HG03521 (cell line): Measurements from ENCODE around the gene STX4.
"Not testable (repeated sequence)": the region's sequence is repeated elsewhere in the genome, so short reads cannot be mapped to it uniquely, and the experiment has no call there.

ENCODE experiments used
- ATAC-seq: cut with Tn5 transposase; IDR thresholded peaks from one replicate; pipeline ENCODE4 v1.9.1; 2021; ENCODE audit warnings: mild to moderate bottlenecking, moderate library complexity; ENCODE audit not compliant: unreplicated experiment

Gene STX4

GRCh38 chr16:30998852-30999761 lies 34.3 kb upstream of the STX4 start:
- no peak for ATAC-seq

DNA sequence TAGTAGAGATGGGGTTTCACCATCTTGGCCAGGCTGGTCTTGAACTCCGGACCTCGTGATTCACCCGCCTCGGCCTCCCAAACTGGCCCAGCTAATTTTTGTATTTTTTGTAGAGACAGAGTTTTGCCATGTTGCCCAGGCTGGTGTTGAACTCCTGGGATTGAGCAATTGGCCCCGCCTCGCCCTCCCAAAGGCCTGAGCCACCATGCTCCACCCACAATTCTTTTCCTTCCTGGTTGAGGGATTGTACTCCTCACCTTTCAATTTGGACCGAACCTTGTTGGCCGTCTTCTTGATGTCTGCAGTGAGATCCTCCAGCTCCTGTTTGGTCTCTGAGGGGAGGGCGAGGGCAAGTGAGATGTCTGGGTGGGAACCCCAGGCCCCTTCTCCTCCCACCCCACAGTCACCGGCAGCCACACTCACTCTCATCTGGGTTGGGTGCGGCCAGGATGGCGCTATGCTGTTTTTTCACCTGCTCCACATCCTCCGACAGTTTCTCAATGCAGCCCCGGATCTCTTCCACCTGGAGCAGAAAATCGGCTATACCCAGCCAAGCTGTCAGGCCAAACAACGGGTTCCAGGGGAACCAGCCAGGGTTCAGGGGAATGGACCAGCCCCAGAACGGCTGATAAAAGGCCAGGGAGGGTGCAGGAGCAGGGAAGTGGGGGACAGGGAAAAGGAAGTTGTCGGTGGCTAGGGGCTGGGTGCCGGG lies 32.5 kb upstream of the STX4 start:
- no peak for ATAC-seq

DNA sequence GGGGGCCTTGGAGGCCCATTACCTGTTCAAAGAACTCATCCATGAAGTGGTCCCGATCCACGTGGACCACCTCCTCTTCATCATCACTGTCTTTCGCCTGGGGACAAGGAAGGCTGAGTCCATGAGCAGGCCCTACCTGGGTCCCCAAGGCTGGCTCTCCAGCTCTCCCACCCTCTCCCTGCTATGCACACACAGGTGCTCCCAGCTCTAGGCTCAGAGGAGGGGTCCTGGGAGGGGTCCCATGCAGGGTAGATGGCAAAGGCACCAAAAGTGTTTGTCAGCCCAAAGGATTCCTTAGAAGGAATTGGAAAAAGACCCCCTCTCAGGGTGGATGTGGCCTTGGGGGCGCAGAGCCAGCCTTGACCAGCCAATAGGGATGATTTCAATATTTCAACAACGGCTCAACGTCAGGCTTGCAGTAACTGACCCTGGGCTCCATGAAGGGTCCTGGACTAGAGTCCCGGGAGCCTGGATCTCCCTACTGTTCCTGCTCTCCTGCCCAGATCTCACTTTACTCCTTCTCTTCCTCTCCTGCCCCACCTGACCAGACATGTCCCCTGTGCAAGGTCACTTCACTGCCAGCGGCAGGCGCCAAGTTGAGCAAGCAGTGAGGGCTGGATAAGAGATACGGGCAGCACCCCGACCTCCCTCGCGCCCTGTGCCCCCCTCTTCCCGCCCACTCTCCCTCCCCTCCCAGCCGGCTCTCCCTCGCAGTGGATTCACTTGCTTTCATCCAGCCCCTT lies 31.7 kb upstream of the STX4 start:
- ATAC-seq = no peak

- ATAC-seq = no peak
Observed at GRCh38 chr16:31002250-31002700, 31.1 kb upstream of the STX4 start.

GRCh38 chr16:31002862-31003341 lies 30.5 kb upstream of the STX4 start:
- no peak for ATAC-seq

- ATAC-seq = no peak
Observed at GRCh38 chr16:31003744-31004143, 29.6 kb upstream of the STX4 start.

DNA sequence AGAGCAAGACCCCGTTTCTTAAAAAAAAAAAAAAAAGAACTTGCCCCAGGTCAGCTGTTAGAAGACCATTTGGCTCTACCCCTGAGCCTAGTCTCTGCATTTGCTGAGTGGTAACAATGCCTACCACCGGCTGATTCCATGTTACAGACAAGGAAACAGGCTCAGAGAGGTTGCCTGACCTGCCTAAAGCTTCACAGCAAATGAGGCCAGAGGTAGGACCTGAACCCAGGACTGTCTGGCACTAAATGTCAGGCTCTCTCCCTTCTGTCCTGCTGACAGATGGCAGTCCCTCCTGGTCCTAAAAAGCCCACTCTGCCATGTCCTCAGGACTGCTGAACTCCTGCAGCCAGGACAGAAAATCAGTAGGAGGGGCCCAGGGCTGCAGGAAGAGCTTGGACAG lies 28.7 kb upstream of the STX4 start:
- no peak for ATAC-seq

DNA sequence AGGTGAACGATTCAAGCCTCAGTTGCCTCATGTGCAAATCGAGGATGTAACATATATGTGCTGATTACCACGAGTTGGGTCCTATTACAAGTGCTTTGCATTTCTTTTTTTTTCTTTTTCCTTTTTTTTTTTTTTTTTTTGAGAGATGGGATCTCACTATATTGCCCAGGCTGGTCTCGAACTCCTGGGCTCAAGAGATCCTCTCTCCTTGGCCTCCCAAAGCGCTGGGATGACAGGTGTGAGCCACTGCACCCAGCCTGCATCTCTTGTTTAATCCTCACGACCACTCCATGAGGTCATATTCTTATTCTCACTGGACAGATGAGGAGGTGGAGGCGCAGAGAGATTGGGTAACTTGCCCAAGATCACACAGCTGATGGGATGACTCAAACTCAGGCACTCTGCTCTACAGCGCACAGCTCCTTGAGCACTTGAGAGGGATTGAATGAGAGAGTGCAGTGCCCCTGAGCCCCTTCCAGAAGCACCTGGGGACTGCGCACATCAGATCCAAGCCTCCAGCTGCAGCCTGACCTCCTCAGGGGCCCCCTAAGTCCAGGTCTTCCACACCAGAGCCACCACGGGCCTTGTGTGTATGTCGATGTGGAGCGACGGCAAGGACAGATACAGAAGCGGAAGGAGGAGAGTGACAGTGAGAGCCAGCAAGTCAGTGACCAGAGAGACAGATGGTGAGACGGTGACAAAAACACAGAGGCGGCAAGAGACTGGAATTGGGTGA lies 27.8 kb upstream of the STX4 start:
- no peak for ATAC-seq

GRCh38 chr16:31006086-31006385 lies 27.3 kb upstream of the STX4 start:
- no peak for ATAC-seq

GRCh38 chr16:31006589-31006988 lies 26.8 kb upstream of the STX4 start:
- no peak for ATAC-seq

GRCh38 chr16:31007684-31008083 lies 25.7 kb upstream of the STX4 start:
- ATAC-seq = no peak

DNA sequence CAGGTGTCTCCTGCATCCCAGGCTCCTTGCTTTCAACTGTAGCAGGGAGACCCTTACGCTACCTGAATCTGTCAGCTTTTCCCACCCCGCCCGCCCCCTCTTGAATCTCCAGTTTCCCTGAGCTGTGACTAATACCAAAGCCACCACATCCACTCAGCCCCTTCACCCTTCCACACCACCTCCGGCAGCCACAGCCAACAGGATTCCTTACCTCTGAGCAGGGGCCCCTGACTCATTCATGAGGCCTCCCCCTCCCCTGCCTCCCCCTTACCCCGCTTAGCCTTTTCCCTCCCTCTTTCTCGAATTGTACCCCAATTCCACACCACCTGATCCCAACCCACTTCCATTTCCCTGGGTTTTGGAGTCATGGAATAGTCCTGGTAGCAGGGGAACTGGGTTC lies 25.2 kb upstream of the STX4 start:
- ATAC-seq = no peak

GRCh38 chr16:31008551-31008950 lies 24.8 kb upstream of the STX4 start:
- ATAC-seq = no peak

GRCh38 chr16:31009120-31009519 lies 24.2 kb upstream of the STX4 start:
- ATAC-seq = no peak

DNA sequence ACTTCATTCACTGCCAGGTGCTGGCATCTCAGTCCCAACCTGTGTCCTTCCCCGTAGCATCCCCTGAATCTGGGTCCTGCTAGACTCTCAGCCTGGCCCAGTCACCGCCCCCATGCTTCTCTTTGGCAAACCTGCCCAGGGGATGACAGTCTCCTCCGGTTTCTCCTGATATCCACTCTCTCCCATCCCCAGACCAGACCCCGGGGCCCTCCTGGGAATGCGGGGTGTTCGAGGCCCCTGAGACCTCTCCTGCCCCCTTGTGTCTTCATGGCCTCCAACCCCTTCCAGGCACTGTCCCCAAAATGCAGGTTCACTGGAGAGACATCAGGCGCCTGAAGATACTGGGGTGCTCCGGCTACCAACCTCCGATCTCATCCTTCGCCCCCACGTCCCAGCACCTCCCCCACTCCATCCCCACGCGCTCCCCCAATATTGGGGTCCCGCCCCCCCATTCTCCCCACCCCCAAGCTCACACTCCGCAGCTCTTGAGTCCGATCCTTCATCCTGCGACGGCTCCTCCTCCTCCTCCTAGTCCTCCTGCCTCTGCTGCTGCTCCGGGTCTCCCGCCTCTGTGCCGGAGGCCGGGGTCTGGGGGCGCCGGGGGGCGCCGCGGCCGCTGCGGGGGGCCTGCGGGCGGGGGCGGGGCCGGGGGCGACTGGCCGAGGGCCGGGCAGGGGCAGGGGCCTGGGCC lies 23.3 kb upstream of the STX4 start:
- no peak for ATAC-seq

- no peak for ATAC-seq
Observed at GRCh38 chr16:31010585-31011325, 22.6 kb upstream of the STX4 start, which contains the start of gene STX1B. Gene STX1B, minus strand, starts transcription at chr16:31010638. Its CDS starts 242 bp downstream, at chr16:31010396.

DNA sequence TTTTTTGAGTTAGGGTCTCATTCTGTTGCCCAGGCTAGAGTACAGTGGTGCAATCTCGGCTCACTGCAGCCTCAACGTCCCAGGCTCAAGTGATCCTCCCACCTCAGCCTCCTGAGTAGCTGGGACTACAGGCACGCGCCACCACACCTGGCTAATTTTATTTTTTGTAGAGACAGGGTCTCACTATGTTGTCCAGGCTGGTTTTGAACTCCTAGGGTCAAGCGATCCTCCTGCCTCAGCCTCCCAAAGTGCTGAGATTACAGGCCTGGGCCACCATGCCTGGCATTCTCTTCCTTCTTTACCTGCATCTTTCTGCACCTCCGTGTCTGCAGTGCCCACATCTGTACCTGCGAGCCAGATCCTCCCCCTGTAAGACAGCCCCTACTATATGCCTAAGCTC lies 21.5 kb upstream of the STX4 start:
- not testable (repeated sequence) for ATAC-seq

- not testable (repeated sequence) for ATAC-seq
Observed at GRCh38 chr16:31013292-31013691, 20.1 kb upstream of the STX4 start.

DNA sequence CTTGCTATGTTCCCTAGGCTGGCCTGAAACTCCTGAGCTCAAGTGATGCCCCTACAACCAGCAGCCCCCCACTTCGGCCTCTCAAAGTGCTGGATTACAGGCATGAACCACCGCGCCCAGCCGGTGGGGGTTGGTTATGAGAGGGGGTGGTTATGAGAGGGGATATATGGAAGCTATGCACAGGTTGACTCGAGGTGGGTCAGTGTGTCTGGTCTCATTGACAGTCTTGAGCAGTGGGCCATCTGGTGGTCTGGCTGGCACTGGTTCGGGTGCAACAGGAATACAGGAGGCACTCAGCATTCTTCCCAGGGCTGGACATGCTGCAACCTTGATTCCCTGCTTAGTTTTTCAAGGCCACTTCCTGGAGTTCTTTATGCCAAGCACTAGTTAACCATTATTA lies 17.3 kb upstream of the STX4 start:
- no peak for ATAC-seq
